Posterior vena cava (tissue), 2 donors: ENCODE measurements around the gene TCF21. TPM values are rescaled to one million over a fixed set of nuclear protein-coding genes. Genes with fewer than 3 reads are reported as not detected.
"Not testable (repeated sequence)": the region's sequence is repeated elsewhere in the genome, so short reads cannot be mapped to it uniquely, and the experiment has no call there.

Source experiments
- DNase-seq: peaks from one replicate; pipeline ENCODE4 v3.0.0-alpha.2; 2020; ENCODE audit warnings: low spot score
- intact Hi-C, 2 donors: fragments of 100-400 bp; cut with DNase I; formaldehyde crosslinking; loops; one replicate each; pipeline versions ENCODE4 v1.14.1 to v1.14.2; 2022 to 2023
- long read RNA-seq, 2 donors: library from polyadenylated mRNA; unstranded; transcript quantifications; one replicate each; pipeline ENCODE4 v2.0.0, GENCODE V29; 2020 to 2021
- total RNA-seq, 2 donors: library from RNA; stranded (reverse); fragmentation: NEBNext Ultra II Directional; extraction: Animal tissue kit (Norgen Biotek cat#: 25700); gene quantifications; one replicate each; pipeline ENCODE4 v1.2.1, GENCODE V29; 2021
- donor health status: DM: yes; HTN: yes; CAD: no.
- donor health status: DM: yes; HTN: yes; CAD: no.

TCF21 gene
- 1 to 10 TPM; 1.9 to 4.5 TPM for total RNA-seq
- long read RNA-seq, donor 1, full-length matches to known transcripts = 4 of 4 reads
- long read RNA-seq, donor 1, partial matches to known transcripts = 0 of 4 reads
- long read RNA-seq, donor 1, other reads (novel, unspliced or antisense) = 0 of 4 reads
- long read RNA-seq, donor 2, full-length matches to known transcripts = 22 of 26 reads
- long read RNA-seq, donor 2, partial matches to known transcripts = 3 of 26 reads
- long read RNA-seq, donor 2, other reads (novel, unspliced or antisense) = 1 of 26 reads

DNA sequence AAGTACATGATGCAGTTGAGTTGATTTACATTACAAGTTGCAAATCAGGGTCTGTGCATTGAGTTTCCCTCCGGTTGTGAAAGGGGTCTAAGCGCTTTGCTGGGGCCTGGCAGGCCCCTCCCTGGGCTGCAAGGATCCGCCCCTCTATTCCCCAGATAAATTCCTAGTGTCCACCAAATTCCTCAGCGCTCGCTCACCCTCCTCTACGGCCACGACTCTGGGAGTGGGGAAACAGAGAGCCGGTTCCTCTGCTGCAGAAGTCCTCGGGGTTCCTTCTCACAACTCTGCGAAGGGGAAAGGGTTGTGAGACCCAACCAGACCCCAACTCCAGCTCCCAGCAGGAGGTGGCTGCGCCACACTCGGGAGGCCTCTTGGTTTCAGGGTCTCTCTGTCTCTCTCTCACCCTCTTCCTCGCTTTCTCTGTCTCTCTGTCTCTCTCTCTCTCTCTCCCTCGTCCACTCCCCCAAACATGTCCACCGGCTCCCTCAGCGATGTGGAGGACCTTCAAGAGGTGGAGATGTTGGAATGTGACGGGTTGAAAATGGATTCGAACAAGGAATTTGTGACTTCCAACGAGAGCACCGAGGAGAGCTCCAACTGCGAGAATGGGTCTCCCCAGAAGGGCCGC, at the start of gene TCF21:
TCF21 (plus strand) TSS at position 185 of the 628 bp plus-strand sequence; CDS start at position 470, 285 bp downstream.
- intact Hi-C loops = no loop called here
- DNase-seq = no peak

DNA sequence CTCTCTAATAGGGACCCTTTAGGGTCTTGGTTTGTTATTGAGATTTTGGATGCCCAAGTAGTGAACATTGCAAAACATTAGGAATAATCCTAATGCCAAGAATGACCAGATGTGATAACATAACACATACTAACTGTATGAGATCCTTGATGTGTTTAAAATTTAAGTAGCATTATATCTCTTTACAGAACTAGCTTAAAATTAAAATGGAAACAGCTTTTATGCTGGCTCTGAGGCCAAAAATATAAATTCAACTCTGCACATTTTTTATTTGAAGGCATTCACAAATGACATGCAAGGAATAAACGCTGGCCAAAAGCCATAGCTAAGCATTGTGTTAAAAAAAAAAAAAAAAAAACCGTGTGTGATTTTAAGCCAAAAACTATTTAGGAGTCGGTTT, 47.7 kb upstream of the TCF21 start:
- DNase-seq = no peak
- intact Hi-C loops = loop anchor here in 1 of 2 donors (10.0 kb wide), 1 partner anchor 54 kb away; no protein-coding TSS in a partner anchor

DNA sequence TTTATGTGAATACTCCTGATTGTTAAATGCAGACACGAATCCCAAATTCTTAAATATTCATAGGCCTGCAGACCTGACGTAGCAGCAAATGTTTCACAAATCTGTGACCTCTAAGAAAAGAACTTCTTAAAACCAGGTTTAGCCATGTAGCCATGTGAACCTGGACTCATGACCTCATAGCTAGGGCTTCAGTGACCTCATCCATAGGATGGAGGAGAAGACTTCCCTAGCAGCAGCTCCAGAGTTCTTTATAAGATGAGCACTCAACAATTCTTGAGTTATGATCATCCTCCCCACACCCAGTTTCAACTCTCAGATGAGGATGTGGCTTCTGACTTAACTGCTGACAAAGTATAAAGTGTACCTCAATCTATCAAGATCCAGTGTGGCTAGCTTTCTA, 45.8 kb upstream of the TCF21 start:
- intact Hi-C loops = loop anchor here in 1 of 2 donors (10.0 kb wide), 1 partner anchor 52 kb away; no protein-coding TSS in a partner anchor

DNA sequence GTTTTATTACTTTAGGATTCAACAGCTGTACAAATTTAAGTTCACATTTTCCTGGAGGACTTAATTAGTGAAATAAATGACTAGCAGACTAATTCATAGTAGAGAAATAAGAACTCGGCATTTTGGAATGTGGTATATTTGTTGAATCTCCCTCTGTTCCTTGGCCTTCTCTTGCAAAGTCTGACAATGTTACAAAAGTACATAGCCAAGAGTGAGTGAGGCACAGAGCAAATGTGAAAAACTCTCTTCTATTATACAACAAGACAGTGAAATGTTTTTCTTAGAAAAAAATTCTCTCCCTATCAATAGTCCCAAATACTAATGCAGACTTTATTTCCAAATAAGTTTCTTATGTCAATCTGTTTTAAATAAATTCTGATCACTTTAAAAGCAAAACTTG, 44.2 kb upstream of the TCF21 start:
- intact Hi-C loops = loop anchor here in 1 of 2 donors (10.0 kb wide), 1 partner anchor 50 kb away; no protein-coding TSS in a partner anchor
- no peak for DNase-seq

More for the DNA sequence above, 45.8 kb upstream of the TCF21 start:
- no peak for DNase-seq

DNA sequence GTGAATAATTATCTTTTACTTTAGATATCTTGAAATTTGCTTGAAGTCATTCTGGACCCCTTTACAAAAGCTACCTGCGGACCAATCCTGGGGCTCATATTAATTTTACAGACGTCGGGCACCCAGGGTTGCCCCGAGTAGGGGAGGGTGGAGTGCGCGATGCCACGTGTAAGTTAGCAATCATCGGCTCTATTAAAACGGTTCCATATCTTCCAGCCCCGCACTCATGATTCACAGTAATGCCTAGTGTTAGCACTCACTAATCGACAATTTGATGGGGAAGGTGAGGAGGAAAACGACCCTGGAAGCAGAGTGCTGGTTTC, 34.9 kb upstream of the TCF21 start:
- intact Hi-C loops = no loop called here

DNA sequence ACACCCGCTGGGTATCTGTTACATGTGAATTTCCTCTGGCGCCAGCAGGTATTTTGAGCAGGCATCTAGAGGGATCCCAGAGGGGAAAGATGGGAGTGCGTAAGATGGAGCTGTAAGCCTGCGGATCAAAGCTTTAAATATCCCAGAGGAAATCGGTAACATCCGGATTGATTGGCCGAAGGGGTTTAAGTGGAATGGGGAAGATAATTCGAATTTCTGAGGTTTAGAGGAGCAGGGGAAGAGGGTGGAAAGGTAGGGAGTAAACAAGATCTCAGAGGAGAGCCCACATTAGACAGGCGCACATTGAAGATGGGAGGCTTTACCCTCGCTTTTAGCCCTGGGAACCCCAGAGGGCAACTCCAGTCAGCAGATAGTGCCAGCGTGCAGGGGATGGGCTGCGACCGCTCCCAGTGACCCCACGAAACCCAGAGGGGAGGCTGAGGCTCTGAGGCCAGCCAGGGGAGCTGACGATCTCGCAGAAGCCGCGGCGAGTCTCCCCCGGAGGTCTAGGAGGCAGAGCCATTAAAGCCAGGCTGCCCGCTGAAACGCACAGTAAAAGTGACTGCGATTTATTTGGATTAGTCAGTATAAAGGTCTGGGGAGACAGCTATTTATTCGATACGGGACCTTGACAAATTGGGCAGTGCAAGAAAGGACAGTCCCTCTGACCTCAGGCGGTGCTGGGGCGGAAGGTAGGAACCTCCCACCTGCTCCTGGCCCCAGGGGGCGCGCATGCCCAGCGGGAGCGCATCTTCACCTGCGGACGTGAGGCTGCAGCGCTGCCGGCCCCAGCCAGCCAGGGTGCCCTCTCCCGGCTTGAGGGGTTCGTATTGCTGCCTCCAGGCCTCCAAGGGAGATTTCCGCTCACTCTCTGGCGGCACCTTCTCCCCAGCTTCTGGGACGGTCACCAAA, 34.3 kb upstream of the TCF21 start:
- intact Hi-C loops = no loop called here
- no peak for DNase-seq

More for the DNA sequence above, 34.9 kb upstream of the TCF21 start:
- DNase-seq = no peak

DNA sequence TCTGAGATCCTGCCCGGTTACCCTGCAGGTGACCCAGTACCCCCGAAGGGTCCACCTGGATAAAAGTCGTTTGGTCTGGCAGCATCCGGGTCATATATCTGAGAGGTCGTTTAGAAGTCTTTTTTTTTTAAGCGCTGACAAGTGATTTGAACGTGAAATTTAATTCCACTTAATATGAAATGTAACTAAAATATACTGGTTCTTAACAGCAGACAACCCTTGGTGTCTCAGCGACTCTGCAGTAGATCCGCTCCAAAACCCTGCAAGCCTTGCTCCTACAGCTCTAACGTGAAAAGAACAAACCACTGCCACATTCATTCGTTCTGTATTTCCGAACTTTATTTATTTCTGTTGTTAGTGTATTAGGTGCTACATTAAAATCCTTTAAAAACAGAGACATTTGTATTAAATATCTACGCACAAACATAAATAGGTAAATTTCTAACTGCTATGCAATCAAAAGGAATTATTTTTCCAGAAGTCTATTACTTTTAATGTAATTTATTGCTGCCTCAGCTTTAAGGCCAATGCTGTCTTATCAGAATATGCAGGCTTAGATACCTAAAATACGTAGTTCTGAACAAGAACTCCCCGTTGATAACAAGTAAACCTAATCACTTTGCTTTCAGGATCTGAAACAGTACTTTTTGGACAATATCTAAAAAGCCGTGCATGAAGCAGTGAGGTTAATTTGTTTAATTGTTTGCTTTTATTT, 33.5 kb upstream of the TCF21 start:
- intact Hi-C loops = no loop called here
- DNase-seq = no peak

DNA sequence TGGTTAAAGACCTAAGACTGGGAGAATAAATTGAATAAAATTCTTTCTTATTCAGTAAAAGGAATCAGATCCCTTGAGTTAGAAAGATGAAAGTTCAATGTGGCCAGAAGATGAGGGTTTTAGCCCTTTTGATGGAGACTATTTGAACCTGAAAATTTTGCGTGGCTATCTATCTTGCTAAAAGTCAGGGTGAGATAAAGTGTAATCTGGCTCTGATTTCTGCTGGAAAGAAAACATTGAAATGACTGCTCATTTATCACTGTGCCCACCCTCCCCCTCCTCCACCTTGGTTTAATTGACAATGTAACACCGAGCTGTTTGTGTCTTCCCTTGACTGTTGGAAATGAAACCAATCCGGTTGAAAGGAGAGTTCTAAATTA, 32.9 kb upstream of the TCF21 start:
- DNase-seq = no peak
- intact Hi-C loops = no loop called here

DNA sequence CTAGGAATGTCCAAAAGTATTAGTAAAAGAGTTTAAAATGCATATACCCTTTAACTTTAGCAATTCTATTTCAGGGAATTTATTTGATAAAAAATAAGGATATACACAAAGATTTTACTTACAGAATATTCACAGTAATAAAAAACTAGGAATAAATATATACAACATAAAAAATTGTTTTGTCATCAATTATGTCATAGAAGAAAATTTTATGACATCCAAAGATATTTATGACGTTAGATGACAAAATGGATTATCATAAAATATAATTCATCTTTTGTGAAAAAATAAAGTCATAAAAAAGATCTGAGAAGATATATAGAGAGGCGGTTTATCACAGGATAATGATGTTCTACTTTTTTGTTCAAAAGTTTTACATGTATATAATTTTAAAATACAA, 32.0 kb upstream of the TCF21 start:
- DNase-seq = no peak
- intact Hi-C loops = no loop called here

DNA sequence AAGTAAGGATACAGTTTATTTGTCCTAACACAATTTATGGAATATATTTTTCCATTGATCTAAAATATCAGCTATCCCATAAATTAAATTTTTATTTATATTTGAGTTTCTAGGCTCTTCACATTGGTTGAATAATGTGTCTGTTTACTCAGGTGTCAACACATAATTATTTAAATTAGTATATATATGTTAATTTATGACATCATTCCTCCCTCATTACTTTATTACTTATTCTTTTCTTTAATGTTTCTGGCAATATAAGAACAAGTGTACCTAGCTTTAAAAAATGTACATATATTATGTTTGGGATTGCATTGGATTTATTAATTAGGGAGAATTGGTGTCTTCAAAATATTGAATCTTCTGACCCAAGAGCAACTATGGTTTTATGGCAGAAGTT, 31.2 kb upstream of the TCF21 start:
- intact Hi-C loops = no loop called here
- no peak for DNase-seq

DNA sequence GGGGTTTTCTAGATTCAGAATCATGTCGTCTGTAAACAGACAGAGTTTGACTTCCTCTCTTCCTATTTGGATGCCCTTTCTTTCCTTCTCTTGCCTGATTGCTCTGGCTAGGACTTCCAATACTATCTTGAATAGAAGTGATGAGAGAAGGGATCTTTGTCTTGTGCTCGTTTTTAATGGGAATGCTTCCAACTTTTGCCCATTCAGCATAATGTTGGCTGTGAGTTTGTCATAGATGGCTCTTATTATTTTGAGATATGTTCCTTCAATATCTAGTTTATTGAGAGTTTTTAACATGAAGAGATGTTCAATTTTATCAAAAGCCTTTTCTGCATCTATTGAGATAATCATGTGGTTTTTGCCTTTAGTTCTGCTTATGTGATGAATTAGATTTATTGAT, 27.6 kb upstream of the TCF21 start:
- intact Hi-C loops, DNase-seq: not testable (repeated sequence)

DNA sequence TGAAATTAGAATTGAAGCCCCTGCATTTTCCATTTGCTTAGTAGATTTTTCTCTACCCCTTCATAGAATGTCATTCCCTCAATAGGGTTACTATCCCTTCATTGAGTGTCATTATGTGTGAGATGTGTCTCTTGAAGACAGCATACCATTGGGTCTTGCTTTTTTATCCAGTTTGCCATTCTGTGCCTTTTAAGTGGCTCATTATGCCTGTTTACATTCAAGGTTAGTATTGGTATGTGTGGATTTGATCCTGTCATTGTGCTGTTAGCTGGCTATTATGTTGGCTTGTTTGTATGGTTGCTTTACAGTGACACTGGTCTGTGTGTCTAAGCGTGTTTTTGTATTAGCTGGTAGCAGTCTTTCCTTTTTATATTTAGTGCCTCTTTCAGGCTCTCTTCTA, 25.7 kb upstream of the TCF21 start:
- no peak for DNase-seq
- intact Hi-C loops = no loop called here

DNA sequence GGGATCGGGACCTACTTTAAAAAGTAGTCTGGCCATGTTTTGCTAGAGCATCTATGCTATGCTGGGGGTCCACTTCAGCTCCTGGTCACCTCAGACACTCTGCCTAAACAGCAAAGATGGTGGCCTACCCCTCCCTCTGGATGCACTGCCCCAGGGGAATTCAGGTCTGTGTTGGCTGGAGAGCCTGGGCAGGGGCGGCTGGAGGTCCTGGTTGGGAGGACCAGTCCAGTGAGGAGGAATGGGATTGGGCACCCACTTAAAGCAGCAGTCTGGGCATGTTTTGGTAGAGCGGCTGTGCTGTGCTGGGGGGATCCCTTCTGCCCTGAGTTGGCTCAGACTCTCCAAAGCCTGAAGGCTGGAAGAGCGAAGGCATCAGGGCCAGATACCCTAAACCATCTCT, 23.2 kb upstream of the TCF21 start:
- DNase-seq = no peak
- intact Hi-C loops = no loop called here

DNA sequence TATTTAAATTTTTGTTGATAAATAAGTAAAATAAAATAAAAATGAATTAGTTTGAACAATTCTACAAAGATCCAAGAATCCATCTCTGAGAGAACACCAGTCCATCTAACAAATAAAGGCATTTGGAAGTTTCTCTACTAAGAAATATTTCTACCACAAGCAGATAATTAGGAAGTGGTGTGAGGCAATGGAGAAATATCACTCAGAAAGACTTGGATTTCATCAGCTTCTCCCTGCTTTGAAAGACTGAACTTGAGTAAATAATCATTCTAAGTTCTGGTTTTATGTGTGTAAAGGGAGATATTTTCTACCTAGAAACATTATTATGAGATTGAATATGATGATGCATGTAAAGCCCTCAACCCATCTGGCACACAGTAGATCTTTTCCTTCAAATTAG, 17.8 kb upstream of the TCF21 start:
- DNase-seq = no peak
- intact Hi-C loops = no loop called here

DNA sequence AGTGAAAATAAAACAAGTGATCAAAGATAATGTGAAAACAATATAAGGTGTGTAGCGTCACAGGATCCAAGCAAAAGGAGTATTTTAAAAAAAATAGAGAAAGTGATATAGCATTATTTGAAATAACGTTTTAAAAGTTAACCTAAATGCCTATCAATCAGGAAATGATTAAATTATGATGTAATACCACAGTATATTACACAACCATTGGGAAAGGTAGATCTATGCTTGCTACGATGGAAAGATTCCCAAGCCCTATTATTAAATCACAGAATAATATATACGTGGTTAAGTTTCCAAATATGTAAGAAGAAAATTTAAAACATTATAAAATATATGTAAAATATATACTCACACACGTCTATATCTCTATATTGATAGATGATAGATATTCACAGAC, 15.4 kb upstream of the TCF21 start:
- DNase-seq = no peak
- intact Hi-C loops = no loop called here

DNA sequence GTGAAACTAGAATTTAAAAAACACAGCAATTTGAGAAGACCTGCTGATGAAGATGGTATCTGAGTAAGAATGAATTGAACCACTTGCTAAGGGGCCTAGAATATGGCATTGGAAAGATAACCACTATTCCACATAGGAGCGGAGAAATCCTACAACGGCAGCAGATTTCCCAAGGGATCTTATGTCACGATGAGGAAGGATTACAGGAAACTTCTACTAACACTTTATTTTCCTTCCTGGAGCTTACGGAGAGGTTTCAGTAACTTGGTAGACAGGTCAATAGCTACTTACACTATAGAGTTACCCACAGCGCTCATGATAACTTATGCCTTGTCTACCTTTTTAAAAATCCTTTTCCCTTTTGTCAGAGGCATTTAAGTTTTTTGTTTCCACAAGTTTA, 11.8 kb upstream of the TCF21 start:
- DNase-seq = no peak
- intact Hi-C loops = no loop called here

DNA sequence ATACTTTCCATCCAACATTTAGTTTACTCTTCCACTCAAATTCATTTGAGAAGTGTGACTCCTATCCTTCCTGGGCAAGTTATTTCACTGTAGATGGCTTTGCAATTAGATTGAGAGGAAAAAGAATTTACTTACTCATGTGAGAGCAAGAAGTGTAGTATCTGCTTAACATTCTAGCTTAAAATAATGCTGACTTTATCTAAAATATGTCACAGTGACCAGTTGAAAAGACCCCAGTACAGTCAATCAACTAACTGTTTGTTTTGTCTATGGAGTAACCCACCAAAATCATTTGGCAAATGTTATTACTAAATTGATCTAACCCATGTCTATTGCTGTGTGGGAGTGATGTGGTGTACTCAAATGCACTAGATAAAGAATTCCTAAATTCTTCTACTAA, 8.9 kb upstream of the TCF21 start:
- intact Hi-C loops = no loop called here
- no peak for DNase-seq

DNA sequence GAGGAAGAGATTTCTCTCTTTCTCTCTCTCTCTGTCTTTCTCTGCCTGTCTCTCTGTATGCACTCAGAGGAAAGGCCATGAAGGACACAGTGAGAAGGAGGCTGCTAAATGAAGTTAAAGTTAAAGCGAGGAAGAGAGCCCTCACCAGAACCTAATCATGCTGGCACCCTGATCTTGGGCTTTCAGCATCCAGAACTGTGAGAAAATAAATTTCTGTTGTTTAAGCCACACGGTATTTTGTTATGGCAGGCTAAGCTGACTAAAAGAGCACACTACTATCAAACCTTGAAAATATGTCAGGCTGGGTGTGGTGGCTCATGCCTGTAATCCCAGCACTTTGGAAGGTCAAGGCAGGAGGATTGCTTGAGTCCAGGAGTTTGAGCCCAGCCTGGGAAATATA, 8.0 kb upstream of the TCF21 start:
- intact Hi-C loops = no loop called here
- no peak for DNase-seq

DNA sequence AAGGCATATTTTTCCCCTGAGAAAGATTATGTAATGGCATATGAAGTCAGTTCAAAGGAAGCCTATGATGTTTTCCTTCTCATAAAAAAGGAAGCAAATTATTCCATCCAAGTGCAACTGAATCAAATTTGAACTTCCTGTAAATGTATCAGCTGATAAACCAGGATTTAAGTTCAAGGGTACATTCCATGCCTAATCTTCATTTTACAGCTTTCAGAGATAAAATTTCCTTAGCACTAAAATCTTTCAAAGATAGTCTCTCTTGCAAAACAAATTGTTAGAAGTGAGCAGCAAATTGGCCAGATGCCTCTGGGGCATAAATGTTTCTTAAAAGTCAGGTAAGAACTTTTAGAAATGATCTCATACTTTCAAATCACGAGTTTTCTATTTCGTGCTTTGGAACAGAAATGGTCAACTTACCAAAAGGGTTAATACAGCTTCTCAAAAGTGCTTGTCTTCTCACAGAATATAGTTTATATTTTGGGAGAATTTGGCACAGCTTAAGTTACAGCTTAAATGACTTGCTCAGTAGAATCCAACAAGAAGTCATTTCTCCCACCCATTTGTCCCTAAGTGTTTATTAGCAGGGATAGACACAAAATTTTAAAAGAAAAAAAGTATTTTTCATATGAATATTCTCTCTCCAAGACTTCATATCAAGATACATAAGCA, 2.7 kb upstream of the TCF21 start:
- DNase-seq = no peak
- intact Hi-C loops = no loop called here
